ENCODE measurements around the gene KRT15. TPM values are rescaled to one million over a fixed set of nuclear protein-coding genes. Genes with fewer than 3 reads are reported as not detected.

KRT15 gene
- total and polyA plus RNA-seq, 9 of the 15 experiments (the other 6 are each of a cell fraction or from before 2014, with no cell fraction given), result 0.28 to 4.4 (median 0.56) TPM

- TF ChIP-seq, protein P1, sequence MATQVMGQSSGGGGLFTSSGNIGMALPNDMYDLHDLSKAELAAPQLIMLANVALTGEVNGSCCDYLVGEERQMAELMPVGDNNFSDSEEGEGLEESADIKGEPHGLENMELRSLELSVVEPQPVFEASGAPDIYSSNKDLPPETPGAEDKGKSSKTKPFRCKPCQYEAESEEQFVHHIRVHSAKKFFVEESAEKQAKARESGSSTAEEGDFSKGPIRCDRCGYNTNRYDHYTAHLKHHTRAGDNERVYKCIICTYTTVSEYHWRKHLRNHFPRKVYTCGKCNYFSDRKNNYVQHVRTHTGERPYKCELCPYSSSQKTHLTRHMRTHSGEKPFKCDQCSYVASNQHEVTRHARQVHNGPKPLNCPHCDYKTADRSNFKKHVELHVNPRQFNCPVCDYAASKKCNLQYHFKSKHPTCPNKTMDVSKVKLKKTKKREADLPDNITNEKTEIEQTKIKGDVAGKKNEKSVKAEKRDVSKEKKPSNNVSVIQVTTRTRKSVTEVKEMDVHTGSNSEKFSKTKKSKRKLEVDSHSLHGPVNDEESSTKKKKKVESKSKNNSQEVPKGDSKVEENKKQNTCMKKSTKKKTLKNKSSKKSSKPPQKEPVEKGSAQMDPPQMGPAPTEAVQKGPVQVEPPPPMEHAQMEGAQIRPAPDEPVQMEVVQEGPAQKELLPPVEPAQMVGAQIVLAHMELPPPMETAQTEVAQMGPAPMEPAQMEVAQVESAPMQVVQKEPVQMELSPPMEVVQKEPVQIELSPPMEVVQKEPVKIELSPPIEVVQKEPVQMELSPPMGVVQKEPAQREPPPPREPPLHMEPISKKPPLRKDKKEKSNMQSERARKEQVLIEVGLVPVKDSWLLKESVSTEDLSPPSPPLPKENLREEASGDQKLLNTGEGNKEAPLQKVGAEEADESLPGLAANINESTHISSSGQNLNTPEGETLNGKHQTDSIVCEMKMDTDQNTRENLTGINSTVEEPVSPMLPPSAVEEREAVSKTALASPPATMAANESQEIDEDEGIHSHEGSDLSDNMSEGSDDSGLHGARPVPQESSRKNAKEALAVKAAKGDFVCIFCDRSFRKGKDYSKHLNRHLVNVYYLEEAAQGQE (IDR thresholded peaks at IDR 0.05; ENCODE audit: borderline replicate concordance), result peak; percentile 93
- TF ChIP-seq, protein P1 (CRISPR knock-in tag; IDR thresholded peaks at IDR 0.05; ENCODE audit: low read depth), result no peak
- TF ChIP-seq ATF3 (IDR thresholded peaks at IDR 0.05) (no peak), ATF3 (CRISPR knock-in tag; conservative IDR thresholded peaks at IDR 0.05) (peak; percentile 68; the same call in 1 of the 2 replicates), KLF1 (tag; IDR thresholded peaks at IDR 0.05) (peak; percentile 27; the same call in 1 of the 2 replicates), NCOA1 (IDR thresholded peaks at IDR 0.05; ENCODE audit: low read depth) (0 out of 2 replicates have a peak, but pooled peaks have one; percentile 3), ZNF133 (CRISPR knock-in tag; IDR thresholded peaks at IDR 0.05) (no peak), PBX2 (CRISPR knock-in tag; IDR thresholded peaks at IDR 0.05; ENCODE audit: low read depth) (no peak), PBX2 (tag; conservative IDR thresholded peaks at IDR 0.05; ENCODE audit: low read depth) (no peak), PTTG1 (tag; IDR thresholded peaks at IDR 0.05; ENCODE audit: low read depth) (no peak)
- TF ChIP-seq, protein P2, sequence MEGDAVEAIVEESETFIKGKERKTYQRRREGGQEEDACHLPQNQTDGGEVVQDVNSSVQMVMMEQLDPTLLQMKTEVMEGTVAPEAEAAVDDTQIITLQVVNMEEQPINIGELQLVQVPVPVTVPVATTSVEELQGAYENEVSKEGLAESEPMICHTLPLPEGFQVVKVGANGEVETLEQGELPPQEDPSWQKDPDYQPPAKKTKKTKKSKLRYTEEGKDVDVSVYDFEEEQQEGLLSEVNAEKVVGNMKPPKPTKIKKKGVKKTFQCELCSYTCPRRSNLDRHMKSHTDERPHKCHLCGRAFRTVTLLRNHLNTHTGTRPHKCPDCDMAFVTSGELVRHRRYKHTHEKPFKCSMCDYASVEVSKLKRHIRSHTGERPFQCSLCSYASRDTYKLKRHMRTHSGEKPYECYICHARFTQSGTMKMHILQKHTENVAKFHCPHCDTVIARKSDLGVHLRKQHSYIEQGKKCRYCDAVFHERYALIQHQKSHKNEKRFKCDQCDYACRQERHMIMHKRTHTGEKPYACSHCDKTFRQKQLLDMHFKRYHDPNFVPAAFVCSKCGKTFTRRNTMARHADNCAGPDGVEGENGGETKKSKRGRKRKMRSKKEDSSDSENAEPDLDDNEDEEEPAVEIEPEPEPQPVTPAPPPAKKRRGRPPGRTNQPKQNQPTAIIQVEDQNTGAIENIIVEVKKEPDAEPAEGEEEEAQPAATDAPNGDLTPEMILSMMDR (IDR thresholded peaks at IDR 0.05 in 2 of 3, conservative IDR thresholded peaks at IDR 0.05 in 1 of 3; ENCODE audit: insufficient read depth in 2 of 3, low read depth in 1 of 3, low read length in 3 of 3), result peak; percentile 93 to 95 (median 95); a peak in 5 of 6 replicates
- TF ChIP-seq, protein P3, sequence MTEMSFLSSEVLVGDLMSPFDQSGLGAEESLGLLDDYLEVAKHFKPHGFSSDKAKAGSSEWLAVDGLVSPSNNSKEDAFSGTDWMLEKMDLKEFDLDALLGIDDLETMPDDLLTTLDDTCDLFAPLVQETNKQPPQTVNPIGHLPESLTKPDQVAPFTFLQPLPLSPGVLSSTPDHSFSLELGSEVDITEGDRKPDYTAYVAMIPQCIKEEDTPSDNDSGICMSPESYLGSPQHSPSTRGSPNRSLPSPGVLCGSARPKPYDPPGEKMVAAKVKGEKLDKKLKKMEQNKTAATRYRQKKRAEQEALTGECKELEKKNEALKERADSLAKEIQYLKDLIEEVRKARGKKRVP (CRISPR knock-in tag; IDR thresholded peaks at IDR 0.05), result no peak
Observed at GRCh38 chr17:41548844-41549595, 30.3 kb upstream of the KRT15 start (continued).
